IMR-90 (cell line): ENCODE measurements around the gene INTS14.

Experiments used
- BHLHE40 ChIP-seq: fragments of 150-350 bp; IDR thresholded peaks from 2 replicates; pipeline ENCODE4 v1.6.1; 2016; ENCODE audit warnings: mild to moderate bottlenecking, low read depth, low read length
- CTCF ChIP-seq: conservative IDR thresholded peaks from 2 replicates; pipeline ENCODE4 v1.5.1; 2012; ENCODE audit warnings: mild to moderate bottlenecking, low read depth, low read length, improper control_type of control experiment
- MAFK ChIP-seq: IDR thresholded peaks from 2 replicates; pipeline ENCODE4 v1.6.1; 2012; ENCODE audit warnings: low read depth, low read length, improper control_type of control experiment
- POLR2A ChIP-seq: IDR thresholded peaks from 2 replicates; pipeline ENCODE4 v1.6.1; 2012; ENCODE audit warnings: mild to moderate bottlenecking, low read depth, low read length
- RAD21 ChIP-seq: IDR thresholded peaks from 2 replicates; pipeline ENCODE4 v1.6.1; 2012; ENCODE audit warnings: low read length, improper control_type of control experiment
- RCOR1 ChIP-seq: IDR thresholded peaks from 2 replicates; pipeline ENCODE4 v1.6.1; 2012; ENCODE audit warnings: mild to moderate bottlenecking, low read length, improper control_type of control experiment; ENCODE audit not compliant: insufficient replicate concordance
- SMC3 ChIP-seq: fragments of 150-350 bp; IDR thresholded peaks from 2 replicates; pipeline ENCODE4 v1.6.1; 2016; ENCODE audit warnings: low read depth, mild to moderate bottlenecking, antibody characterized with exemption, low read length, moderate library complexity

DNA sequence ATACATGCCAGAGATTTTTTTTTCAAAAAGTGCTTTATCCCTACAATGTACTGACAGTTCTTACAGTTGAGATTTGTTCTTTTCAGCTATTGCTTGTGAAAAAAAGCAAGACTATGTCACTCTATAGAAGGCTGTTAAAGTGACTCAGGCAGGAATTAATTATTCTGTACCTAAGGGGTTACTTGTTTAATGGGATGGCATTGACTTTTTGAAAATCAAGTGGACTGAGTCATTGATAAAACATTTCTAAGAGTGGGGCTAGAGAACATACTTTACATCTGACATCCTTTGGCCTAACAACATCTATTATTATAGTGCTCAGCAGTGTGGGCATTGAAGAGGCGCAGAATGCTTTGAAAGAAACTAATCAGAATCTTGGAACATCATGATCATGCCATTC lies 34.3 kb downstream of the INTS14 start:
- TF ChIP-seq CTCF = no peak
- TF ChIP-seq POLR2A = no peak
- TF ChIP-seq BHLHE40 = no peak
- no peak for TF ChIP-seq MAFK
- TF ChIP-seq RCOR1 = no peak
- no peak for TF ChIP-seq RAD21
- TF ChIP-seq SMC3 = no peak
